IMR-90 (cell line): Measurements from ENCODE around the gene CAPN10. TPM values are rescaled to one million over a fixed set of nuclear protein-coding genes. Genes with fewer than 3 reads are reported as not detected.

Experiments
- ATAC-seq: fragments of 200-7000 bp; cut with Tn5 transposase; 2 replicates; pipeline ENCODE4 v1.9.1; 2020; ENCODE audit warnings: low read depth, mild to moderate bottlenecking, moderate library complexity
- BruUV-seq: library from RNA; stranded (reverse); fragments of 400-500 nt; replicated peaks from 2 replicates; lab custom pipeline; 2021; lab: Mats Ljungman, UMichigan
- CTCF ChIA-PET: fragments of 300-600 bp; formaldehyde crosslinking; extraction: SDS; loops from one replicate; lab custom pipeline; 2021; ENCODE audit warnings: antibody characterized with exemption; lab: Yijun Ruan, JAX
- POLR2A ChIA-PET: fragments of 300-600 bp; sonication (Branson Sonifier 250); formaldehyde crosslinking; loops from one replicate; lab custom pipeline; 2022; ENCODE audit warnings: antibody characterized with exemption; ENCODE audit not compliant: unreplicated experiment; lab: Charles Lee
- DNase-seq: peaks from one replicate; pipeline ENCODE4 v3.0.0; 2013
- H2AFZ ChIP-seq: replicated peaks from 2 replicates; pipeline ENCODE3; 2013; ENCODE audit warnings: low read length, mild to moderate bottlenecking; ENCODE audit not compliant: poor library complexity
- H2AK5ac ChIP-seq: 2 replicates; pipeline ENCODE4 v1.6.1; 2013; ENCODE audit warnings: low read depth, low read length, inconsistent platforms
- H2AK9ac ChIP-seq: replicated peaks from 2 replicates; pipeline ENCODE3; 2013; ENCODE audit warnings: mild to moderate bottlenecking, low read depth, low read length, moderate library complexity; ENCODE audit not compliant: poor library complexity
- H2BK120ac ChIP-seq: 2 replicates; pipeline ENCODE4 v1.6.1; 2013; ENCODE audit warnings: low read depth, low read length, inconsistent platforms
- H2BK15ac ChIP-seq: 3 replicates; pipeline ENCODE4 v1.6.1; 2013; ENCODE audit warnings: low read depth, low read length, inconsistent platforms
- H2BK20ac ChIP-seq: 2 replicates; pipeline ENCODE4 v1.6.1; 2013; ENCODE audit warnings: low read depth, mild to moderate bottlenecking, inconsistent platforms, low read length, moderate library complexity
- H2BK5ac ChIP-seq: 2 replicates; pipeline ENCODE4 v1.6.1; 2013; ENCODE audit warnings: mild to moderate bottlenecking, low read depth, low read length, inconsistent platforms; ENCODE audit not compliant: poor library complexity, severe bottlenecking
- H3K14ac ChIP-seq: replicated peaks from 2 replicates; pipeline ENCODE4 v1.6.1; 2013; ENCODE audit warnings: low read depth, low read length, inconsistent platforms
- H3K18ac ChIP-seq: 2 replicates; pipeline ENCODE4 v1.6.1; 2013; ENCODE audit warnings: low read depth, low read length, control low read depth
- H3K23ac ChIP-seq: 2 replicates; pipeline ENCODE4 v1.6.1; 2013; ENCODE audit warnings: low read depth, low read length, inconsistent platforms
- H3K27ac ChIP-seq: 2 replicates; pipeline ENCODE4 v1.5.1; 2013; ENCODE audit warnings: mild to moderate bottlenecking, control low read depth, low read length; ENCODE audit not compliant: insufficient read depth
- H3K27me3 ChIP-seq: 2 replicates; pipeline ENCODE4 v1.6.1; 2013; ENCODE audit warnings: low read length; ENCODE audit not compliant: control insufficient read depth, insufficient read depth
- H3K36me3 ChIP-seq: 2 replicates; pipeline ENCODE4 v1.6.1; 2013; ENCODE audit warnings: low read length, mixed read lengths; ENCODE audit not compliant: control insufficient read depth, insufficient read depth
- H3K4ac ChIP-seq: 2 replicates; pipeline ENCODE4 v1.6.1; 2013; ENCODE audit warnings: low read depth, low read length, inconsistent platforms
- H3K4me1 ChIP-seq: 2 replicates; pipeline ENCODE4 v1.6.1; 2013; ENCODE audit warnings: low read length, mixed read lengths; ENCODE audit not compliant: control insufficient read depth, insufficient read depth
- H3K4me2 ChIP-seq: 2 replicates; pipeline ENCODE4 v1.6.1; 2013; ENCODE audit warnings: low read depth, mild to moderate bottlenecking, control low read depth, low read length, moderate library complexity
- H3K4me3 ChIP-seq: 2 replicates; pipeline ENCODE4 v1.5.1; 2013; ENCODE audit warnings: low read depth, mild to moderate bottlenecking, control low read depth, low read length, moderate library complexity; ENCODE audit not compliant: insufficient read depth
- H3K56ac ChIP-seq: 2 replicates; pipeline ENCODE4 v1.6.1; 2013; ENCODE audit warnings: low read length, inconsistent platforms; ENCODE audit not compliant: insufficient read depth; ENCODE audit errors: extremely low read depth
- H3K79me1 ChIP-seq, 2 experiments: 2 replicates each; pipeline ENCODE4 v1.6.1; 2013; ENCODE audit warnings: low read length in 2 of 2, inconsistent platforms in 1 of 2, low read depth in 1 of 2
- H3K9ac ChIP-seq: 2 replicates; pipeline ENCODE4 v1.6.1; 2013; ENCODE audit warnings: low read depth, low read length, control low read depth
- H3K9me1 ChIP-seq: 2 replicates; pipeline ENCODE4 v1.6.1; 2013; ENCODE audit warnings: low read length, inconsistent platforms; ENCODE audit not compliant: insufficient read depth
- H3K9me3 ChIP-seq: 2 replicates; pipeline ENCODE4 v1.6.1; 2013; ENCODE audit warnings: low read length; ENCODE audit not compliant: control insufficient read depth, insufficient read depth
- H4K20me1 ChIP-seq: 2 replicates; pipeline ENCODE4 v1.6.1; 2013; ENCODE audit warnings: low read length, inconsistent platforms; ENCODE audit not compliant: insufficient read depth
- H4K5ac ChIP-seq: 2 replicates; pipeline ENCODE4 v1.6.1; 2013; ENCODE audit warnings: mild to moderate bottlenecking, low read depth, low read length, control low read depth
- H4K8ac ChIP-seq, 2 experiments: 2 replicates each; pipeline ENCODE4 v1.6.1; 2013; ENCODE audit warnings: low read depth in 2 of 2, low read length in 2 of 2, control low read depth in 1 of 2, inconsistent platforms in 1 of 2
- H4K91ac ChIP-seq: 2 replicates; pipeline ENCODE4 v1.6.1; 2013; ENCODE audit warnings: low read depth, low read length, inconsistent platforms; ENCODE audit not compliant: insufficient read depth
- BHLHE40 ChIP-seq: fragments of 150-350 bp; IDR thresholded peaks from 2 replicates; pipeline ENCODE4 v1.6.1; 2016; ENCODE audit warnings: mild to moderate bottlenecking, low read depth, low read length
- CEBPB ChIP-seq: IDR thresholded peaks from 2 replicates; pipeline ENCODE4 v1.6.1; 2012; ENCODE audit warnings: low read depth, low read length, improper control_type of control experiment
- CHD1 ChIP-seq: IDR thresholded peaks from 2 replicates; pipeline ENCODE4 v1.6.1; 2012; ENCODE audit warnings: low read depth, low read length, improper control_type of control experiment
- FOS ChIP-seq: fragments of 150-350 bp; IDR thresholded peaks from 2 replicates; pipeline ENCODE4 v1.6.1; 2016; ENCODE audit warnings: low read depth, low read length
- MAFK ChIP-seq: IDR thresholded peaks from 2 replicates; pipeline ENCODE4 v1.6.1; 2012; ENCODE audit warnings: low read depth, low read length, improper control_type of control experiment
- MAZ ChIP-seq: IDR thresholded peaks from 2 replicates; pipeline ENCODE4 v1.6.1; 2012; ENCODE audit warnings: low read depth, mild to moderate bottlenecking, low read length, improper control_type of control experiment, moderate library complexity, borderline replicate concordance
- MXI1 ChIP-seq: IDR thresholded peaks from 2 replicates; pipeline ENCODE4 v1.6.1; 2012; ENCODE audit warnings: low read depth, mild to moderate bottlenecking, low read length, moderate library complexity, borderline replicate concordance
- NFE2L2 ChIP-seq: fragments of 150-350 bp; IDR thresholded peaks from 2 replicates; pipeline ENCODE4 v1.6.1; 2016; ENCODE audit warnings: low read depth, mild to moderate bottlenecking, low read length
- POLR2A ChIP-seq: IDR thresholded peaks from 2 replicates; pipeline ENCODE4 v1.6.1; 2012; ENCODE audit warnings: mild to moderate bottlenecking, low read depth, low read length
- RAD21 ChIP-seq: IDR thresholded peaks from 2 replicates; pipeline ENCODE4 v1.6.1; 2012; ENCODE audit warnings: low read length, improper control_type of control experiment
- RCOR1 ChIP-seq: IDR thresholded peaks from 2 replicates; pipeline ENCODE4 v1.6.1; 2012; ENCODE audit warnings: mild to moderate bottlenecking, low read length, improper control_type of control experiment; ENCODE audit not compliant: insufficient replicate concordance
- RFX5 ChIP-seq: IDR thresholded peaks from 2 replicates; pipeline ENCODE4 v1.8.0; 2012; ENCODE audit warnings: low read depth, mild to moderate bottlenecking, low read length, moderate library complexity
- SMC3 ChIP-seq: fragments of 150-350 bp; IDR thresholded peaks from 2 replicates; pipeline ENCODE4 v1.6.1; 2016; ENCODE audit warnings: low read depth, mild to moderate bottlenecking, antibody characterized with exemption, low read length, moderate library complexity
- WGBS, 2 experiments: methylation state at CpG; one replicate each; pipeline versions ENCODE4 v1.1.5 to v1.1.7; 2013; ENCODE audit warnings: missing lambda C conversion rate in 2 of 2; ENCODE audit not compliant: insufficient read length in 1 of 2; ENCODE audit errors: extremely low coverage in 2 of 2; 5-methylcytosine and 5-hydroxymethylcytosine counted together
- dilution Hi-C: fragments of 300-500 bp; cut with HindIII; formaldehyde crosslinking; loops from one replicate; pipeline ENCODE4 v1.14.3; 2018; ENCODE audit warnings: low sequenced_read_pairs; ENCODE audit not compliant: unreplicated experiment
- in situ Hi-C: fragments of 300-500 bp; cut with MboI; formaldehyde crosslinking; loops from 3 replicates; pipeline ENCODE4 v1.14.3; 2019; ENCODE audit warnings: low sequenced_read_pairs, inconsistent platforms, mixed read lengths
- intact Hi-C: fragments of 100-400 bp; cut with micrococcal nuclease; formaldehyde crosslinking; loops from 2 replicates; pipeline ENCODE4 v1.10.0; 2022
- polyA plus RNA-seq, 3 experiments: library from polyadenylated mRNA; depleted of rRNA; stranded (reverse); fragments of >200 nt; gene quantifications; 2 replicates each; pipeline ENCODE4 v1.2.3, GENCODE V29; 2012; ENCODE audit warnings: low replicate concordance in 1 of 3
- total RNA-seq: library from RNA; depleted of rRNA; stranded (reverse); fragments of >200 nt; gene quantifications from 2 replicates; pipeline ENCODE4 v1.2.3, GENCODE V29; 2012
- TF ChIP-seq, protein P1 (sequence below): fragments of 150-350 bp; IDR thresholded peaks from 2 replicates; pipeline ENCODE4 v1.6.1; 2017; ENCODE audit warnings: mild to moderate bottlenecking, antibody characterized with exemption, low read length, low read depth
- TF ChIP-seq, protein P2 (sequence below): fragments of 150-350 bp; IDR thresholded peaks from 2 replicates; pipeline ENCODE4 v1.6.1; 2016; ENCODE audit warnings: low read depth, mild to moderate bottlenecking, low read length, moderate library complexity, borderline replicate concordance
- TF ChIP-seq, protein P3 (sequence below): conservative IDR thresholded peaks from 2 replicates; pipeline ENCODE4 v1.5.1; 2012; ENCODE audit warnings: mild to moderate bottlenecking, low read depth, low read length, improper control_type of control experiment

The CAPN10 gene
- total and polyA plus RNA-seq, 2 of the 4 experiments (the other 2 are of a cell fraction), result 6.3 to 20.9 TPM

DNA sequence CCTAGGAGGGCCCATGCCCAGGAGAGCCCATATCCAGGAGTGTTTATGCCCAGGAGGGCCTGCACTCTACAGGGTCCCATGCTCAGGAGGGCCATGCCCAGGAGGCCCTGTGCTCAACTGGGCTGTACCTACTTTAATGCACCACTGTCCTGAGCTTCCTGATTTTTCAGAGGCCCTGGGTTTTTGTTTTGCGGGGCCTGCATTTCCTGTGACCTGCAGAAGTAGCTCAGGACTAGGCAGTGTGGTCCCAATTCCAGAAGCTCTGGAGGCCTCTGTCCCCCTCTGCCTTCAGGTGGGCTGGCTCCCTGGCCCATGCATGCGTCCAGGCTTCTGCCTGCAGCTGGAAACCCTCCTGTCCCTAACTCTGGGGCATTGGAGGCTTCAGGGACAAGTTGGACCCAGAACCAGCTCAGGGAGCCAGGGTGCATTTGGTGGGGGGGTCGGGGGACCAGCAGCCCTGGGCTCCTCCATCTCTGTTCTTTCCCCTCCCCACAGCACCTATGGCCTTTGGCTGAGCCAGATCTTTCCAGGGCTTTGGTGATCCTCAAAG is 49.5 kb downstream of the CAPN10 start:
- Histone ChIP-seq H2AK5ac (no peak overlapping the region), H3K18ac (no peak overlapping the region), H3K4ac (no peak overlapping the region), H2BK20ac (no peak overlapping the region), H3K79me1 (no peaks in the 10 kb centered on the region), H3K9me3 (peaks cover 11% of the 10 kb centered on the region), H3K27me3 (peaks cover 12% of the 10 kb centered on the region), H3K9me1 (no peaks in the 10 kb centered on the region), H2BK5ac (no peak overlapping the region), H2AFZ (no peak overlapping the region), H4K8ac (no peak overlapping the region), H4K91ac (no peak overlapping the region), H3K4me3 (no peak overlapping the region), H3K27ac (no peak overlapping the region), H3K4me1 (no peaks in the 10 kb centered on the region), H3K36me3 (no peaks in the 10 kb centered on the region), H4K20me1 (no peaks in the 10 kb centered on the region), H2AK9ac (no peak overlapping the region), H2BK120ac (no peak overlapping the region), H4K5ac (no peak overlapping the region), H3K56ac (no peak overlapping the region), H2BK15ac (no peak overlapping the region), H3K4me2 (no peak overlapping the region), H3K14ac (no peak overlapping the region), H3K9ac (no peak overlapping the region), H3K23ac (no peak overlapping the region)
- CTCF ChIA-PET, result no interaction called here
- dilution Hi-C loops (no loop called here), in situ Hi-C loops (no loop called here), intact Hi-C loops (no loop called here)
- TF ChIP-seq NFE2L2, result no peak
- TF ChIP-seq POLR2A, result no peak
- TF ChIP-seq, protein P1, sequence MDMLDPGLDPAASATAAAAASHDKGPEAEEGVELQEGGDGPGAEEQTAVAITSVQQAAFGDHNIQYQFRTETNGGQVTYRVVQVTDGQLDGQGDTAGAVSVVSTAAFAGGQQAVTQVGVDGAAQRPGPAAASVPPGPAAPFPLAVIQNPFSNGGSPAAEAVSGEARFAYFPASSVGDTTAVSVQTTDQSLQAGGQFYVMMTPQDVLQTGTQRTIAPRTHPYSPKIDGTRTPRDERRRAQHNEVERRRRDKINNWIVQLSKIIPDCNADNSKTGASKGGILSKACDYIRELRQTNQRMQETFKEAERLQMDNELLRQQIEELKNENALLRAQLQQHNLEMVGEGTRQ, result no peak
- no peak for TF ChIP-seq FOS
- TF ChIP-seq RCOR1, result no peak
- TF ChIP-seq, protein P2, sequence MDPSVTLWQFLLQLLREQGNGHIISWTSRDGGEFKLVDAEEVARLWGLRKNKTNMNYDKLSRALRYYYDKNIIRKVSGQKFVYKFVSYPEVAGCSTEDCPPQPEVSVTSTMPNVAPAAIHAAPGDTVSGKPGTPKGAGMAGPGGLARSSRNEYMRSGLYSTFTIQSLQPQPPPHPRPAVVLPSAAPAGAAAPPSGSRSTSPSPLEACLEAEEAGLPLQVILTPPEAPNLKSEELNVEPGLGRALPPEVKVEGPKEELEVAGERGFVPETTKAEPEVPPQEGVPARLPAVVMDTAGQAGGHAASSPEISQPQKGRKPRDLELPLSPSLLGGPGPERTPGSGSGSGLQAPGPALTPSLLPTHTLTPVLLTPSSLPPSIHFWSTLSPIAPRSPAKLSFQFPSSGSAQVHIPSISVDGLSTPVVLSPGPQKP, result no peak
- TF ChIP-seq MXI1, result no peak
- TF ChIP-seq BHLHE40, result no peak
- no peak for TF ChIP-seq CHD1
- no peak for TF ChIP-seq CEBPB
- TF ChIP-seq RAD21, result no peak
- no peak for TF ChIP-seq MAFK
- no peak for TF ChIP-seq SMC3
- TF ChIP-seq MAZ, result no peak
- TF ChIP-seq RFX5, result no peak
- TF ChIP-seq, protein P3, sequence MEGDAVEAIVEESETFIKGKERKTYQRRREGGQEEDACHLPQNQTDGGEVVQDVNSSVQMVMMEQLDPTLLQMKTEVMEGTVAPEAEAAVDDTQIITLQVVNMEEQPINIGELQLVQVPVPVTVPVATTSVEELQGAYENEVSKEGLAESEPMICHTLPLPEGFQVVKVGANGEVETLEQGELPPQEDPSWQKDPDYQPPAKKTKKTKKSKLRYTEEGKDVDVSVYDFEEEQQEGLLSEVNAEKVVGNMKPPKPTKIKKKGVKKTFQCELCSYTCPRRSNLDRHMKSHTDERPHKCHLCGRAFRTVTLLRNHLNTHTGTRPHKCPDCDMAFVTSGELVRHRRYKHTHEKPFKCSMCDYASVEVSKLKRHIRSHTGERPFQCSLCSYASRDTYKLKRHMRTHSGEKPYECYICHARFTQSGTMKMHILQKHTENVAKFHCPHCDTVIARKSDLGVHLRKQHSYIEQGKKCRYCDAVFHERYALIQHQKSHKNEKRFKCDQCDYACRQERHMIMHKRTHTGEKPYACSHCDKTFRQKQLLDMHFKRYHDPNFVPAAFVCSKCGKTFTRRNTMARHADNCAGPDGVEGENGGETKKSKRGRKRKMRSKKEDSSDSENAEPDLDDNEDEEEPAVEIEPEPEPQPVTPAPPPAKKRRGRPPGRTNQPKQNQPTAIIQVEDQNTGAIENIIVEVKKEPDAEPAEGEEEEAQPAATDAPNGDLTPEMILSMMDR, result no peak
- 83% methylated on average over 1 of the region's 3 CpGs; no CpG with 5 or more reads in 1 of the 2 experiments for WGBS, 2 experiments
- ATAC-seq, result no peak
- no peak for DNase-seq
- BruUV-seq, result no TSS peak
- POLR2A ChIA-PET, result no interaction called here
